ENCODE data around the gene ATP2B2.

- TF ChIP-seq CTCF (IDR thresholded peaks at IDR 0.05) (no peak), EP300 (IDR thresholded peaks at IDR 0.05; ENCODE audit: low read depth) (no peak), POLR2A (IDR thresholded peaks at IDR 0.05) (no peak), POLR2AphosphoS5 (IDR thresholded peaks at IDR 0.05) (no peak)
Measured at GRCh38 chr3:10379961-10380360, 125.4 kb downstream of the ATP2B2 start.

All from transverse colon (tissue), 4 donors.